ENCODE results near the gene FAM83E. TPM values are rescaled to one million over a fixed set of nuclear protein-coding genes. Genes with fewer than 3 reads are reported as not detected.

The FAM83E gene
- total and polyA plus RNA-seq, 2 donors (not counting 1 experiment from before 2014, with no cell fraction given): 0.15 to 4.1 TPM

DNA sequence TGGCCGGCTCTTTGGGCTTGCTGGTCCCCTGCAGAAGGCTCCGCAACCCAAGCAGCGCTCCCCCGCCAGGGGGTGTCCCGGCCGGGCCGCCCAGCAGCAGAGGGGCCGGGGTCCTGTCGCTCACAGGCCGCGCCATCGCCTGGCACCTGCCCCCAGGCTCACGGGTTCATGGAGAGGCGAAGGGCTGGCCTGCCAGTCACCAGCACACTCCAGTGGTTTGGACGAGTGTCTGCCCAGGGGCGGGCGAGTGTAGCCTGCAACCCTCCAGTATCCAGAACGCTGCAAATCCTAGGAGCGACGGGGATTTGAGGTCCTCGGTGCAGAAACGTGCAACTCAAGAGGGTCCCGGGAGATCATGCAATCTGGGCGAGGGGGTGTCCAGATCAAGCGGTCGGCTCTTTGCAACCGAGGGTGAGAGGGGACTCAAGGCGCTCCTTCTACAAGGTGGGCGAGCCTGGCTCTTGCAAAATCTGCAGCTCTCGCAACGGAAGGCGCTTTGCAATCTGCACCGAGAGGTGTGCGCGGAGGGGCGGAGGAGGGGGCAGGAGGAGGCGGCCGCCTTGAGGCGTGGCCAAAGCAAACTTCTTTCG lies 22.1 kb upstream of the FAM83E start, which contains the start of gene DBP:
TSS of gene DBP (minus strand) at position 521 of the 590 bp plus-strand sequence. CDS start at position 136, 385 bp downstream.
- peaks cover 0 to 5% (median 0%) of the 10 kb centered on the region in 3 donors for H3K9me3 ChIP-seq (ENCODE audit: control extremely low read depth in 1 of 3, control insufficient read depth in 2 of 3, insufficient read depth in 1 of 3, low read length in 2 of 3)
- H3K27ac Mint-ChIP-seq: peak within 1 kb of the TSS; percentile 100
- H3K9ac ChIP-seq (ENCODE audit: low read length): peak within 1 kb of the TSS; percentile 82
- H3K9me3 Mint-ChIP-seq (ENCODE audit: insufficient read depth): peaks cover 4% of the 10 kb centered on the region
- peak within 1 kb of the TSS; percentile 89 to 94 for H3K27ac ChIP-seq (ENCODE audit: low read length in 2 of 2)
- DNase-seq (no peak), ATAC-seq (ENCODE audit: low read depth) (no peak)
- no peaks in the 10 kb centered on the region for H3K27me3 ChIP-seq (replicated peaks in 1 of 4; ENCODE audit: control extremely low read depth in 1 of 4, control insufficient read depth in 3 of 4, insufficient read depth in 4 of 4, low read length in 3 of 4)
- peaks cover 0 to 19% of the 10 kb centered on the region in 2 experiments for H3K36me3 ChIP-seq (replicated peaks in 1 of 2; ENCODE audit: control extremely low read depth in 1 of 2, control insufficient read depth in 1 of 2, extremely low read depth in 1 of 2, insufficient read depth in 2 of 2, low read length in 1 of 2)
- TF ChIP-seq, protein P1, sequence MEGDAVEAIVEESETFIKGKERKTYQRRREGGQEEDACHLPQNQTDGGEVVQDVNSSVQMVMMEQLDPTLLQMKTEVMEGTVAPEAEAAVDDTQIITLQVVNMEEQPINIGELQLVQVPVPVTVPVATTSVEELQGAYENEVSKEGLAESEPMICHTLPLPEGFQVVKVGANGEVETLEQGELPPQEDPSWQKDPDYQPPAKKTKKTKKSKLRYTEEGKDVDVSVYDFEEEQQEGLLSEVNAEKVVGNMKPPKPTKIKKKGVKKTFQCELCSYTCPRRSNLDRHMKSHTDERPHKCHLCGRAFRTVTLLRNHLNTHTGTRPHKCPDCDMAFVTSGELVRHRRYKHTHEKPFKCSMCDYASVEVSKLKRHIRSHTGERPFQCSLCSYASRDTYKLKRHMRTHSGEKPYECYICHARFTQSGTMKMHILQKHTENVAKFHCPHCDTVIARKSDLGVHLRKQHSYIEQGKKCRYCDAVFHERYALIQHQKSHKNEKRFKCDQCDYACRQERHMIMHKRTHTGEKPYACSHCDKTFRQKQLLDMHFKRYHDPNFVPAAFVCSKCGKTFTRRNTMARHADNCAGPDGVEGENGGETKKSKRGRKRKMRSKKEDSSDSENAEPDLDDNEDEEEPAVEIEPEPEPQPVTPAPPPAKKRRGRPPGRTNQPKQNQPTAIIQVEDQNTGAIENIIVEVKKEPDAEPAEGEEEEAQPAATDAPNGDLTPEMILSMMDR (IDR thresholded peaks at IDR 0.05): peak; percentile 51
- no peak for TF ChIP-seq EZH2 (IDR thresholded peaks at IDR 0.05; ENCODE audit: borderline replicate concordance, insufficient read depth, low read depth, low read length, poor library complexity, severe bottlenecking)
- H4K20me1 ChIP-seq (ENCODE audit: control insufficient read depth, insufficient read depth, low read length, poor library complexity, severe bottlenecking): peaks cover 45% of the 10 kb centered on the region
- peak within 1 kb of the TSS; percentile 76 for H2AFZ ChIP-seq (ENCODE audit: insufficient read depth, low read depth, low read length, poor library complexity, severe bottlenecking)
- no peaks in the 10 kb centered on the region for H3K27me3 Mint-ChIP-seq
- POLR2A ChIA-PET: interaction anchor here (0.5 to 3.1 kb wide), 7 partner anchors 9 to 324 kb away, joined by 4 to 23 read pairs (median 6); partner anchors contain the start of genes CA11, NUCB1, RPL18 and SPHK2
- intact Hi-C loops (cut with micrococcal nuclease): loop anchor here (1.0 to 10.0 kb wide), 10 partner anchors 13 to 1365 kb away; partner anchors contain the start of genes C19orf73, EMP3, FLT3LG and INAFM1
- CTCF ChIA-PET: interaction anchor here (0.7 to 2.7 kb wide), 5 partner anchors 9 to 310 kb away, joined by 3 to 12 read pairs (median 3); partner anchors contain the start of gene CA11
- WGBS (ENCODE audit: insufficient coverage): under 1% methylated on average over 40 of the region's 40 CpGs
- H3K4me3 Mint-ChIP-seq: peak within 1 kb of the TSS; percentile 96
- H3K4me1 Mint-ChIP-seq: peaks cover 55% of the 10 kb centered on the region
- H3K4me3 ChIP-seq (ENCODE audit: control extremely low read depth in 1 of 5, extremely low read depth in 1 of 5, insufficient read depth in 1 of 5, low read depth in 2 of 5, low read length in 4 of 5): peak within 1 kb of the TSS; percentile 74 to 98 (median 88)
- H3K4me1 ChIP-seq (ENCODE audit: control insufficient read depth in 2 of 2, insufficient read depth in 2 of 2, low read length in 2 of 2): peaks cover 40 to 41% of the 10 kb centered on the region in 2 donors
- H3K4me2 ChIP-seq (replicated peaks; ENCODE audit: low read depth, low read length, poor library complexity, severe bottlenecking): peak within 1 kb of the TSS; percentile 99
- H3K79me2 ChIP-seq (ENCODE audit: control insufficient read depth, insufficient read depth, low read length): peaks cover 45% of the 10 kb centered on the region

All from B cell (primary cell).